ENCODE results near the gene ICE1. TPM values are rescaled to one million over a fixed set of nuclear protein-coding genes. Genes with fewer than 3 reads are reported as not detected.
"Not testable (repeated sequence)": the region's sequence is repeated elsewhere in the genome, so short reads cannot be mapped to it uniquely, and the experiment has no call there.

Gene ICE1, protein sequence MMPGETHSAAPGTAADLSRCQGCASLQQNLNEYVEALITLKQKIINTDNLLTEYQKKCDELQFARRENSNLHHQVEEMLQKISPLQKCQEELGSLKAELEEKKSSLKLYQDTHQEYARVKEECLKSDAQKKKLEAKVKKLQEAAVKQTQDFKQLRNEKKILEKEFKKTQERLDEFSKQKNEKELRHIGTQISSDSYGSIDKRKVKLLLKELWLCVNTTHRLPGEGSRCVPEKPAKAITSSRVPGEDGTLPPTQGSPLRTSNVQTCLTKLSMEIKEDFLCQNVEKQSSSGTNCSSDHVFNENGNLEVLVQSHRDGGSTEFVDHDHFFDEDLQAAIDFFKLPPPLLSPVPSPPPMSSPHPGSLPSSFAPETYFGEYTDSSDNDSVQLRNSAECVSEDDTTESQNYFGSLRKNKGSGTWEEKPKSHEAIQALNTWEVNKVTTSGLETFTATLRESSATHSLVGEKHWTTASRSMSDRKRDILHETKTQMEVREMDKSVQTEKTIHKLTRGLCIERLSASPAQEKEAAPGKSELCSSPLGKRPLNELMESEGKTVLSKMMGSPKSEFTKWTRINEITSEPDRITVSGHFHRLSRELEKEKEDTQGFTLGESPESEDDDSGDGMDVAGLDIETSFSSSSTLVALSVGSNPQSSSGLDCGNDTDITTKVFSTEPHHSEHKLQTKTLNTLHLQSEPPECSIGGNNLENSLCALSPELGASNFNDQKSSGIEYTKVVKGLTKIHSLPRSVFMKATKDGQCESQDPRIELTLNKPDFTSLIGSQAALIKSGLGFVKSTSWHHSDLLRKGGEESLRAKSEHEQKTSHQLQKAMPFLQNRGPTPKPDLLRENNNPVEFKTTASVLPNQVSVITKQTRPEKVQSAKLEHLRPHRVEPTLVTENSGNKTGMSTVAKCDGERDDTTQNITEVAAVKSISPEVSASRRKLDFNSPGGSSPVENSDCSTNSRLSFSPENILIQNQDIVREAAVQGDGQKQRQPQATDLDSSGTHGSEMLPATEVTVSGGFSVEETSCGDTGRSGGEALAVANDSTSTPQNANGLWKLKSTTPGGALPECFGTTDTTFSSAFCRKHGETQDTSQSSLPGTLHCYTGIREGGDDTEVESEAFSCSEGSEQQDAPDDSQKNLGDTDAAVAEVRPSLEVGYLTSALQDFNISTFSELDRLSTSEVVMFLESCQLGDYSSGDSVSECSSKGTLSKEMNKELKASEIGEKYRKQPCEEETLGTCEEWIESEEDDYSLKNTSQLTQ (N-terminal part only)
- total RNA-seq: 57.6 TPM

GRCh38 chr5:5421961-5422818 is at the start of gene ICE1:
TSS of gene ICE1 (plus strand) at chr5:5422677. CDS start at chr5:5422916, 239 bp downstream.
- DNase-seq: peak; percentile 97

DNA sequence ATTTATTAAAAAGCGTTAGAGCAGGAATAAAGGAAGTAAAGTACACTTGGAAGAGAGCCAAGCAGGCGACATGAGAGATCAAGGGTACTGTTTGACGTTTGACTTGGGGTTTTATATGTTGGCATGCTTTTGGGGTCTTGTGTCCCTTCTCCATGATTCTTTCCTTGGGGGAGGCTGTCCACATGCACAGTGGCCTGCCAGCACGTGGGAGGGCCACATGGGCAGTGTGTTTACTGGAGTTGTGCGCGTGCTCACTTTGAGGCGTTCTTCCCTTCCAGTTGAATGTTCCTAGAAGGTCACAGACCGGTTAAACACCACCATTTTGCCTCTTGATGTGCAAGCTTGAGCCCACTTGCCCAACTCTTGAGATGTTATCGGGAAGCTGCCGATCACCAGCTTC is 49.5 kb upstream of the ICE1 start:
- DNase-seq: no peak

GRCh38 chr5:5373351-5373989 is 49.0 kb upstream of the ICE1 start:
- DNase-seq: no peak

- no peak for DNase-seq
Observed at GRCh38 chr5:5374009-5374715, 48.3 kb upstream of the ICE1 start.

DNA sequence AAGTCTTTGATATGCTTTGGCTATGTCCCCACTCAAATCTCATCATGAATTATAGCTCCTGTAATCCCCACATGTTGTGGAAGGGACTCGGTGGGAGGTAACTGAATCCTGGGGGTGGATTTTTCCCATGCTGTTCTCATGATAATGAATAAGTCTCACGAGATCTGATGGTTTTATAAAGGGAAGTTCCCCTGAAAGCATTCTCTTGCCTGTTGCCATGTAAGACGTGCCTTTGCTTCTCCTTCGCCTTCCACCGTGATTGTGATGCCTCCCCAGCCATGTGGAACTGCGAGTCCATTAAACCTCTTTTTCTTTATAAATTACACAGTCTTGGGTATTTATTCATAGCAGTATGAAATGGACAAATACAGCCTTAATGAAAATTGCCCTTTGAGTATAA is 44.7 kb upstream of the ICE1 start:
- no peak for DNase-seq

- no peak for DNase-seq
Observed at GRCh38 chr5:5378531-5378930, 43.9 kb upstream of the ICE1 start.

GRCh38 chr5:5380298-5380697 is 42.2 kb upstream of the ICE1 start:
- no peak for DNase-seq

DNA sequence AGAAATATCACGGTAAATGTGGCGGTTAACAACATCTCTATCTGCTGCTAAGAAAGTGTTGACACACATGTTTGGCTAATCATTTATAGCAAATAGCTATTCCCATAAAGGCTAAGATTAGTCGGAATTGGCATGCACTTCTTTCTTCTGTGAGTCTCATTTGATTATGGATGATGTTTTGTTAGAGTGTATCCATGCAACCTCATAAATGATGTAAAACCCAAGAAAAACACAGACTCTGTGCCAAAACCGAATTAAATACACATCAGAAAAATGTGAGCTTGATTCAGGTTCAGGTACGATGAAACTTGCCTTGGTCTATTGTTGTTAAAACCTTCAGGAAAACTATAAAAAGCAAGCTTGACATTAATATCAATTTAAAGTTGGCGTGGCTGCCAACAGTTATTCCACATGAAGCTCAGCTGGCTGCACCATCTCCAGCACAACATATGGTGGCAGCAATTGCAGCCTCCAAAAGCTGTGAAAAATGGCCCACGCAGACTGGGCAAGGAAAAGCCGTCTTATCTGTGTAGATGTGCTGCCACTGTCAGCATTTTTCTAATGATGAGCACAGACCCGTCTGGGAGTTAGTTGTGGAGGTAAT is 41.1 kb upstream of the ICE1 start:
- peak; percentile 64 for DNase-seq

- DNase-seq: no peak
Observed at GRCh38 chr5:5383461-5383860, 39.0 kb upstream of the ICE1 start.

DNA sequence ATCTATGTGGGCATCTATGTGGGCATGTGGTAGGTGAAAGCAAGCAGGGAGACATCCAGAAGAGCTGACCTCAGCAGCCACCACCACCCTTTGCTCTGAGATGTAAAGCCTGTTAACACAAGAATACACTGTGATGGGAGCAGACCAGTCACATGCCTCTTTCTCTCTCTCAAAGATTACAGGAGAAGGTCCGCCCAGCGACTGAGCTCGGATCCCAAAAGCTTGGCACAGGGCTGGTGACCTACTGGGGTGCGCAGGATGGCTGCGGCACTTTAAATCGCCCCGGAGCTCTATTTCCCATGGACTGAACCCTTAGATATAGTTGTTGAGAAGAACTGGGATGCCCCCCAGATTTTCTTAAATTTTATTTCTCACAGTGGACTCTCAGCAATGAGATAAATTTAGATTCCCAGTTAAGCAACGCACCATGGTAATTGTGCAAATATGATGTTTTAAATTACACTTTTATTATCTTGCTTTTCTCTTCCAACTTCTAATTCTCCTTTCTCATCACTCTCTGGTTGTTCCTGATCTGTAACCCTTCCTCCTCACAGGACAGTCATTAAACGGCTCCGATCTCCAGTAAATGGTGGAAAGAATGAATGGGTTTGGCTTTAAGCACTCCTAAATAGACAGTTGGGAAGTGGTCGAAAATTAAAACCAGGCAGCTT is 37.7 kb upstream of the ICE1 start:
- DNase-seq: no peak

GRCh38 chr5:5385331-5385662 is 37.2 kb upstream of the ICE1 start:
- DNase-seq: no peak

DNA sequence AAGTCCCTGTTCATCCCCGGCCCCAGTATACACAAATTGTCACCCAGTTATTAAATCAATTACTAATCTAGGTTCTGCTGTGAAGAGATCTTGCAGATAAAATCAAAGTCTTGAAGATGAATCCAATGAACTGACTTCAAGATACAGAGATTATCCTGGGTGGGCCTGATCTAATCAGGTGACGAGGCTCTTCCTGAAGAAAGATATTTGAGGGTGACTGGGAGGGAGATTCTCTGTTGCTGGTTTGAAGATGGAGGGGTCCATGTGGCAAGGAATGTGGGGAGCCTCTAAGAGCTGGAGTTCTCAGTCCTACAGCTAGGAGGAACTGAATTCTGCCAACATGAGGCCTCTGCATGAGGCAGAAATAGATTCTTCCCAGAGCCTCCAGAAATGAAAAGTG is 36.1 kb upstream of the ICE1 start:
- DNase-seq: no peak

DNA sequence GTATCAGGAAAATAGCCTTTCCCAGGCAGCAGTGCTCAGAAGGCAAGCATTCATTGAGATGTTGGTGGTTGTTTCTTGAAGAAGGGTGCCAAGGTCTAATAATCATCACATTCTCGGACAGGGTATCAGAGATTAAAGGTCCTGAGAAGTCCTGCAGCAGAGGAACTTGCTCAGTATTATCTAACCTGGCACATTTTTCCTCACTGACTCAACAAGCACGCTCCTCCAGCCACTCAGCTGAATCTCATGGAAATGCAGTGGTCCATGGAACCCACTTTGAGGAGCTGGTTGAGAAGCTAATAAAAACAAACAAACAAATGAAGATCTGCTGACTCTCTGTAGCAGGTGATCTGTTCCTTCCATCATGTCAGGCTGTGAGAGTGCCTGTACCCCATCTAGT is 35.3 kb upstream of the ICE1 start:
- DNase-seq: no peak

- DNase-seq: no peak
Observed at GRCh38 chr5:5387777-5388176, 34.7 kb upstream of the ICE1 start.

DNA sequence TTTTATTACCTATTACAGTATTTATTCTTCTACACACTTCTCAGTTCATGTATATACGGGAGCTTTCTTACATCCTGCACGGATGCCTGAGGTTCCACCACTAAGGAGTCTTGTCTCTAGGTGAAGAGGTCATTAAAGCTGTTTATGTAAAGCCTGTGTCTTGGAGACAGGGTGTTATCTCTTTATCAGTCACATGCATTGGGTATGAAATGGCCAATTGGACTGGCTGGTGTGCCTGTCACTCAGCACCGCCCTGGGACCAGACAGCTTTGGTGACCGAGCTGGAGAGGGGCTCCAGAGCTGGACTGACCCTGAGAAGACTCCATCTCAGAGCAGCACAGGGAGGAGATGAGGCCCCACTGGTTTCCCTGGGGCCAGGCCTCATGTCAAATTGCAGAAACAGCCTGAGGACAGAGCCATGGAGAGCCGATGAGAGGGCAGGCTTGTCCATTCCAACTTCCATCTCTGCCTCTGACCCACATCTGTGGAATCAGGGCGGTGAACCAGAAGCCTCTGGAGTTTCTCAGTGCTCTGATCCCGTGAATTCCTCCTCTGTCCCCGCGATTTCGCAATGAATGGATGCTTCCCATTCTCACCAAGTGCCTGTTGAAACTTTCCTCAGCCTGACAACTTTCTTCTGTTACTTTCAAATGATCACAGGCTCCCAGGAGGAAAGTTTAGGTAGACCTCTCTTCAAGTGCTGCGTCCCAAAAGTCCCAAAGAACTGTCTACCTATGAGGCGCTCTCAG is 32.2 kb upstream of the ICE1 start:
- DNase-seq: not testable (repeated sequence)

DNA sequence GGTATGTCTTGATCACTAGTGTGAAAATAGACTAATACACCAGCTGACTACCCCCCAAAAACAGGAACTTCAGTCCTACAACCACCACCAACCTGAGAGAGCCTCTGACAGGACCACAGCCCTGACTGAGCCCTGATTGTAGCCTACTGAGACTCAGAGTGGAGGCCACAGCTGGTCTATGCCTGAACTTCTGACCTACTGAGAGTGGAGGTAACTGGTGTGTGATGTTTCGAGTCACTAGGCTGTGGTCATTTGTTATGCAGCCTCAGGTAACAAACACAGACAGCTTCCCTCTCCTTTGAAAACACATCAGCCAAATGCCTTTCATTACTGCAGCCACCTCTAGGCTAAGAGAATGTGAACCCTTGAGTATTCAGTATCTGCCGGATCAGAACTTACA is 30.0 kb upstream of the ICE1 start:
- DNase-seq: not testable (repeated sequence)

- not testable (repeated sequence) for DNase-seq
Observed at GRCh38 chr5:5394384-5394986, 28.0 kb upstream of the ICE1 start.

DNA sequence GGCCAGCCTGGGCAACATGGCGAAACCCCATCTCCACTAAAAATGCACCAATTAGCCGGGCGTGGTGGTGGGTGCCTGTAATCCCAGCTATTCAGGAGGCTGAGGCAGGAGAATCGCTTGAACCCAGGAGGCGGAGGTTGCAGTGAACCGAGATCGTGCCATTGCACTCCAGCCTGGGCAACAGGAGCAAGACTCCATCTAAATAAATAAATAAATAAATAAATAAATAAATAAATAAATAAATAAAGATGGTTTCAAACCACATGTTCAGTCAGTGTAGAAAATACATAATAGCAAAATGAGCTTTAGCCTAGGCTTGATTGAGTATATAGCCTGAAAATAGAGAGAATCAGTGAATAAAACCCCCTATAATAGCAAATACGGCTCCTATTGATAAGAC is 27.4 kb upstream of the ICE1 start:
- DNase-seq: not testable (repeated sequence)
